Small intestine (tissue), 7 donors: ENCODE results near the gene EMC9. TPM values are rescaled to one million over a fixed set of nuclear protein-coding genes. Genes with fewer than 3 reads are reported as not detected.

Experiments used
- DNase-seq, 2 donors: peaks; one replicate each; pipeline versions ENCODE4 v3.0.0 to v3.0.0-alpha.2; 2013
- FAIRE-seq: peaks from 2 replicates; lab custom pipeline; 2012; peaks lifted over from hg19 to GRCh38; lab: Jason Lieb, UNC
- H3K27ac ChIP-seq, 3 donors: one replicate each; pipeline ENCODE4 v1.5.1; 2013; ENCODE audit warnings: low read length in 2 of 3, mild to moderate bottlenecking in 2 of 3, control low read depth in 1 of 3, inconsistent platforms in 1 of 3, low read depth in 1 of 3, moderate library complexity in 1 of 3
- H3K27me3 ChIP-seq, 3 donors: one replicate each; pipeline ENCODE4 v1.6.1; 2013; ENCODE audit warnings: low read length in 3 of 3, inconsistent platforms in 1 of 3; ENCODE audit not compliant: control insufficient read depth in 3 of 3, insufficient read depth in 3 of 3
- H3K36me3 ChIP-seq, 3 donors: one replicate each; pipeline ENCODE4 v1.6.1; 2013; ENCODE audit warnings: low read length in 3 of 3, inconsistent platforms in 1 of 3, low read depth in 1 of 3, mild to moderate bottlenecking in 1 of 3, moderate library complexity in 1 of 3; ENCODE audit not compliant: control insufficient read depth in 3 of 3, insufficient read depth in 2 of 3
- H3K4me1 ChIP-seq, 3 donors: one replicate each; pipeline ENCODE4 v1.6.1; 2013; ENCODE audit warnings: low read length in 2 of 3, inconsistent platforms in 1 of 3, low read depth in 1 of 3, mild to moderate bottlenecking in 1 of 3, moderate library complexity in 1 of 3; ENCODE audit not compliant: control insufficient read depth in 3 of 3, insufficient read depth in 2 of 3
- H3K4me3 ChIP-seq, 3 donors: one replicate each; pipeline ENCODE4 v1.5.1; 2013; ENCODE audit warnings: low read length in 3 of 3, control low read depth in 1 of 3, inconsistent platforms in 1 of 3, low read depth in 1 of 3, mild to moderate bottlenecking in 1 of 3, moderate library complexity in 1 of 3
- H3K9me3 ChIP-seq, 2 donors: one replicate each; pipeline ENCODE4 v1.6.1; 2013; ENCODE audit warnings: low read depth in 1 of 2, low read length in 1 of 2; ENCODE audit not compliant: control insufficient read depth in 2 of 2, insufficient read depth in 1 of 2
- WGBS, 3 donors: extraction: QIAGEN DNeasy Blood & Tissue Kit; methylation state at CpG; one replicate each; pipeline ENCODE4 v1.1.7; 2013; 5-methylcytosine and 5-hydroxymethylcytosine counted together
- polyA plus RNA-seq, 4 donors: library from polyadenylated mRNA; stranded (reverse) in 3 of 4; unstranded in 1 of 4; fragments of 200-250 nt in 3 of 4; fragments of 120-200 nt in 1 of 4; gene quantifications; one replicate each; pipeline versions ENCODE4 v1.2.1 to v1.2.3, GENCODE V29; 2013
- donor health status: healthy with polysubstance abuse.
- donor health status: control.
- donor health status: control.
- donor health status: Bipolar disorder and iron deficiency.
- donor health status: healthy.

The EMC9 gene
- polyA plus RNA-seq, 4 donors = 27.2 to 74.7 (median 41.3) TPM

DNA sequence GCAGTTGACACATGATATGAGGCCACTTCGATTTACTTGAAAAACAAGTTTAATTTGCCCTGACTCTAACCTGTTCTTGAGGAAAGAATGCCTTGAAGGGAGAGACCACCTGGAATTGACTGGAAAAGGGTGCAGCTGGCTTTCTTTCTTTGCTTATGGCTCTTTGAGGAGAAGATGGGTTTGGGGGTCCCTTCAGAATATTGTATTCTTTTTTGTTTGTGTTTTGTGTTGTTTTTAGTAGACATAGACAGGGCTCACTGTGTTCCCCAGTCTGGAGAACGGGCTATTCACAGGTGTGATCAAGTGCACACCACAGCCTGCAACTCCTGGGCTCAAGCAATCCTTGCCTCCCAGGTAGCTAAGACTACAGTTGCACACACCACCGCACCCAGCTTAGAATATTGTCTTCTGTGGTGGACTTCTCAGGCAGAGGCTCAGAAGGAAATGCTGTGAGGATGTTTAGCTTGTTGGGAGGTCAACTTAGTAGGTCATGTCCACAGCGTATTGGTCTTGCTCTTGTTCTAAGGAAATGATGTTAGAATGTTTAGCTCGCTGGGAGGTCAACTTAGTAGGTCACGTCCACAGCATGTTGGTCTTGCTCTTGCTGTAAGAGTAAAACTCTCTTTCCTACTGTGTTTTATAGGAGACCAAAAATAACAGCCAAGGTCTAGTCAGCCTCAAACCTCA lies 25.1 kb downstream of the EMC9 start:
- FAIRE-seq (no peak), DNase-seq (no peak)
- Histone ChIP-seq H3K36me3 (peaks cover 3 to 43% (median 8%) of the 10 kb centered on the region in 3 donors), H3K4me3 (peak overlapping the region in 2 of 3 donors; percentile 87 to 95), H3K27ac (no peak overlapping the region), H3K9me3 (no peaks in the 10 kb centered on the region), H3K4me1 (peaks cover 0 to 15% (median 13%) of the 10 kb centered on the region in 3 donors), H3K27me3 (no peaks in the 10 kb centered on the region)
- WGBS, 3 donors = 51 to 73% (median 62%) methylated on average over 6 of the region's 6 CpGs

DNA sequence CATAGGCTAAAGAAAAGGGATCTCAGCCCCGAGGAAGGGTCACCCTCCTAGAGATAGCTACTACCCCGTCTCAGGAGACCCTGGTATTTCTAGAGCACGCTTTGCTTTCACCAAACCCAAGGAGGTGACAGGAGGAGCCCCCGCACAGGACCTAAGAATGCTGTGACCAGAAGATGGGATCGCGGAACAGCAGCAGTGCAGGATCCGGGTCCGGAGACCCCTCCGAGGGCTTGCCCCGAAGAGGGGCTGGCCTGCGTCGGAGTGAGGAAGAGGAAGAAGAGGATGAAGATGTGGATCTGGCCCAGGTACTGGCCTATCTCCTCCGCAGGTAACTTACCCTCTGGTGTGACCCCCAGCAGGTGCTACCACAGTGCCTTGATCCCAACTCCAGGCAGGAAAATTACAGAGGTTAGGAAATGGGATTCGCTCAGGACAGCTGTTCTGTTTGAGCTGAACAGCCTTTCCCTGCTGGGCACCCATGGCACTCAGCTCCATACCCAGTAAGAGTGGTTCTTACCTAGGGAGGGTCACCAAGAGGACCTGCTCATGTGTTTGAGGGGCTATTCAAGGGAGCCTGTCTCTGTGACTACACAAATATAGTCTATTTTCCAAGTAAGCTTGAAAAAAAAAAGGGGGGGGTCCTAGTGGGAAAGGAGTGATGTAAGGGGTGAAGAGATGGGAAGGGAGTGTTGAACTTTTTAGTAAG lies 25.8 kb downstream of the EMC9 start:
- H3K9me3 ChIP-seq = no peaks in the 10 kb centered on the region
- DNase-seq (no peak), FAIRE-seq (no peak)
- 0 to 3% (median 3%) methylated on average over 14 of the region's 14 CpGs for WGBS, 3 donors
- no peaks in the 10 kb centered on the region for H3K27me3 ChIP-seq
- H3K4me1 ChIP-seq = peaks cover 0 to 21% (median 13%) of the 10 kb centered on the region in 3 donors
- peaks cover 1 to 36% (median 7%) of the 10 kb centered on the region in 3 donors for H3K36me3 ChIP-seq
- H3K4me3 ChIP-seq = peak overlapping the region; percentile 72 to 95 (median 87)
- peak overlapping the region; percentile 84 to 100 (median 98) for H3K27ac ChIP-seq

DNA sequence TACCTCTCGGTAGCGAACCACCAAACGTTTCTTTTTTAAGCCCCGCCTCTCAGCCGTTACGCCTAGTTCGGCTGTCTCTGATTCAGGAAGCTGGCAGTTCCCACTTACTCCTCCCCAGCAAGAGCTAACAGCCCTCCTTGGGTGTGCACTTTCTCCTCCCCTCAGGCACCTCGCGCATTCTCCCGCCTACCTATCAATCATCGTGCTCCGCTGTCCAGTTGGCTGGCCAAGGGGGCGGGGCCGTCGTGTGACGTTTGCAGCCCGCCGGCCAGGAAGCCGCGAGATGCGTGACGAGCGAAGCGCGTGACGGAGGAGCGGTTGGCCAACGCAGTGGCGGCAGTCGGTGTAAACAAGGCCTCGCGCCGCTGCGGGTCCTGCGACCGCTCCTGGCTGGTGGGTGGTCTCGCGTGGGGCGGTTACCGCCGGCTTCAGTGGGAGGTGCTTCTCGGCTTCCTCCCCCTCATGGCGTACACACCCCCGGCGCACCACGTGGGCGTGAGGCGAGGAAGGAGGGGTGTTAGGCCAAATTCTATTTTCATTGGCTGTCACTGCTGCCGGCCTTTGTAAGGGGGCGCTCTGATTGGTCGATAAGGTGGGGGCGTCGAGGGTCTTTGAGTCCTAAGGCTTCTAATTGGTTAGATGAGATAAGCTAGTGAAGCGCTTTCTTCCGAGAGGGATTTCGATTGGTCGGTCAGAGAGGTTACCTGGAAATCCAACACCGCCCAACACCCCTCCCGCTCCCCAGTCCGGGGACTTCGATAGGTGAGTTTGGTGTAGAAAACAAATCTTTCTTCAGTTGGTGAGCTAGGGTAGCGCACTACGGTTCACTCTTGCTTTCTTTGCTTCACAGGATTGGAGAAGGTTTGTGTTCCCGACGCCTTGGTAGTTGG lies 26.6 kb downstream of the EMC9 start, which contains the start of the genes DCAF11 and NRL:
TSS of gene DCAF11 (plus strand) at position 246 of the 890 bp plus-strand sequence. CDS start 818 bp downstream, outside the sequence.
TSS of gene NRL (minus strand) at position 418 of the 890 bp plus-strand sequence. CDS start 32,101 bp downstream, outside the sequence.
- H3K36me3 ChIP-seq = peaks cover 0 to 30% (median 6%) of the 10 kb centered on the region in 3 donors
- peak within 1 kb of the TSS; percentile 72 to 95 (median 87) for H3K4me3 ChIP-seq
- no peaks in the 10 kb centered on the region for H3K9me3 ChIP-seq
- H3K27ac ChIP-seq = peak within 1 kb of the TSS; percentile 97 to 100 (median 98)
- no peaks in the 10 kb centered on the region for H3K27me3 ChIP-seq
- FAIRE-seq (peak; percentile 55), DNase-seq (peak; percentile 100)
- peaks cover 0 to 26% (median 13%) of the 10 kb centered on the region in 3 donors for H3K4me1 ChIP-seq
- 0 to 1% (median 0%) methylated on average over 65 of the region's 65 CpGs for whole genome bisulfite sequencing, 3 donors

DNA sequence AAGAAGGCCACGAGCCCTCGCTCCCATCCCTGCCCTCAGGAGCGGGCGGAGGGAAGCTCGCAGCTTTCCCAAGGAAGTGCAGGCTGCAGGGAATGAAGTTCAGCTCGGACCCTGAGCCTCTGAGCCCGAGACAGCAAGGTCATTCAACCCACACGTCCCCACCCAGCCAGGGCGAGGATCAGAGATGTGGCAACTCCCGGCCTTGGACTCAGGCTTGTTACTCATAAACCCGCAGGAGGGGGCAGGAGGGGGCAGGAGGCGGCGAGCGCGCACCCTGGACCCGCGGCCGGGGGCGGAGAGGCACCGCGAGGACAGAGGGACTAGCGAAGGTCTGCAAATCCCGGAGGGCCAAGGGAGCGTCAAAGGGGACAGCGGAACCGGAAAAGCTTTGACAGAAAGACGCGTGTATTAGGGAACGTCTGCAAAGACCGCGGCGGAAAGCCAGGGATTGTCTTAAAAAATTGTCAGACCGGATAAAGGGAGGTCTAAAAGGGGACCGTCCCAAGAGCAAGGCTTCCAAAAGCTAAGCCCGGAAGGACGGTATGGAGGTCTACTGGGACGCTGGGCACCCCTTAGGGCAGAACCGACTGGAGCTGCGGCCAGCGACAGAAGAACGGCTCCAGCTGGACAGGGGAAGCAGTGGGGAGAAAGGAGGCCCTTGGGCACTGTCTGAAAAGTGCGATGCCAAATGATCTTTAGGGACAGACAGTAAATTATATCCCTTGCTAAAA lies 27.4 kb downstream of the EMC9 start:
- DNase-seq (peak; percentile 97 to 99), FAIRE-seq (no peak)
- WGBS, 3 donors = 0% methylated on average over 41 to 42 of the region's 42 CpGs
- peaks cover 0 to 22% (median 3%) of the 10 kb centered on the region in 3 donors for H3K36me3 ChIP-seq
- peak overlapping the region; percentile 87 to 100 (median 98) for H3K27ac ChIP-seq
- H3K4me3 ChIP-seq = peak overlapping the region; percentile 50 to 87 (median 52)
- peaks cover 0 to 27% (median 13%) of the 10 kb centered on the region in 3 donors for H3K4me1 ChIP-seq
- no peaks in the 10 kb centered on the region for H3K9me3 ChIP-seq
- no peaks in the 10 kb centered on the region for H3K27me3 ChIP-seq

DNA sequence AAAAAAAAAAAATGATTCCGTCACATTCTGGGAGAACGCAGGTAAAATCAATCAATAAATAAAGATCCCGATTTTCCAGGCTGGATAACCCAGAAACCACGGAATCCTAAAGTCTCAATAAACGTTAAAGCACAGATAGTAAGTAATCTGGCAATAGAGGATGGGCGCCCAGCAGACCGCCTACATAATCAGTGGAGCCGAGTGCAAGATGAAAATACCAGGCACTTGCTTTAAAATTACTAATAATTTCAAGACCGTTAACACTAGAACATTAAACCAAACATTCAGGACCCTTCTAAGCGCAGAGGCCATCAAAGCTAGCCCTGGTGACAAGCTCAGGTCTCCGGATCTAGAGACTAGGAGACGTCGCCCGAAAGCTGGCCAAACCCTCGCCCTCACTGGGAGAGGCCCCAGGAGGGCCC lies 28.0 kb downstream of the EMC9 start:
- no peak for FAIRE-seq
- 8 to 16% (median 14%) methylated on average over 15 of the region's 15 CpGs for WGBS, 3 donors
- peaks cover 0 to 28% (median 13%) of the 10 kb centered on the region in 3 donors for H3K4me1 ChIP-seq
- H3K27ac ChIP-seq = peak overlapping the region; percentile 87 to 100 (median 98)
- no peaks in the 10 kb centered on the region for H3K27me3 ChIP-seq
- peak overlapping the region; percentile 50 to 87 (median 52) for H3K4me3 ChIP-seq
- H3K9me3 ChIP-seq = no peaks in the 10 kb centered on the region
- DNase-seq = no peak
- peaks cover 0 to 16% (median under 1%) of the 10 kb centered on the region in 3 donors for H3K36me3 ChIP-seq

DNA sequence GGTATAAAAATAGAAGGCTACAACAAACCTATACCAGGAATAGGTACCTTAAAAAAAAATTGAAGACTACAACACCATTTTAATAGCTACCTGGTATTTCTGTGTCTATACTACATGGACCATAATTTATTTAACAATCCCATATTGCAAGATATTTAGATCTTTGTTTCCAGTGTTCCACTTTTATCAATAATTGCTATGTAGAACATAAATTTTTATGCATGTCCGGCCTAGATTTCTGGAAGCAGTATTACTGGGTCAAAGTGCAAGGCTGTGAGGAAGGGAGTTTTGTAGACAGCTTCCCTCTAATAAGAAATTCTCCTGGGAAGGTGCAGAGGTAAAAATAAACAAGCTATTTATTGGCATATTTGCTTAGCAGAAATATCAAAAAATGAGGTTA lies 30.9 kb downstream of the EMC9 start:
- Histone ChIP-seq H3K4me1 (peaks cover 0 to 24% (median under 1%) of the 10 kb centered on the region in 3 donors), H3K36me3 (no peaks in the 10 kb centered on the region), H3K4me3 (no peak overlapping the region), H3K27me3 (no peaks in the 10 kb centered on the region), H3K9me3 (no peaks in the 10 kb centered on the region), H3K27ac (peak overlapping the region in 1 of 3 donors; percentile 76)
- peak; percentile 53 to 63 for DNase-seq
- 18 to 51% (median 37%) methylated on average over 1 of the region's 1 CpG for WGBS, 3 donors
- FAIRE-seq = no peak

DNA sequence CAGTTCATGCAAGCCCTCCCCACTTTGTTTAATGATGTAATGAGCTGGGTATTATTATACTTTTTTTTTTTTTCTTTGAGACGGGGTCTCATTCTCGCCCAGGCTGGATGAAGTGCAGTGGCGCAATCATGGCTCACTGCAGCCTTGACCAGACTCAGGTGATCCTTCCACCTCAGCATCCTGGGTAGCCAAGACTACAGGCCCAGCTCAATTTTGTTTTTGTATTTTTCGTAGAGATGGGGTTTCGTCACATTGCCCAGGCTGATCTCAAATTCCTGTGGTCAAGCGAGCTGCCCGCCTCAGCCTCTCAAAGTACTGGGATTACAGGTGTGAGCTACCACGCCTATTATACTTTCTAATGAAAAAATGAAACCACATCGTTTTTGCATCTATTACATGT lies 31.3 kb downstream of the EMC9 start:
- no peaks in the 10 kb centered on the region for H3K9me3 ChIP-seq
- H3K27me3 ChIP-seq = no peaks in the 10 kb centered on the region
- peaks cover 0 to 24% (median 0%) of the 10 kb centered on the region in 3 donors for H3K4me1 ChIP-seq
- peaks cover 0 to 2% (median 0%) of the 10 kb centered on the region in 3 donors for H3K36me3 ChIP-seq
- FAIRE-seq (no peak), DNase-seq (no peak)
- peak overlapping the region in 2 of 3 donors; percentile 8 to 76 for H3K27ac ChIP-seq
- no peak overlapping the region for H3K4me3 ChIP-seq
- WGBS, 3 donors = 55 to 72% (median 61%) methylated on average over 9 of the region's 9 CpGs
